ENCODE data around the gene BAIAP2.

The BAIAP2 gene

GRCh38 chr17:81037798-81038733 lies 3.1 kb downstream of the BAIAP2 start:
- peak in 1 of 2 experiments; percentile 37 for DNase-seq

- DNase-seq, result no peak
Measured at GRCh38 chr17:81039096-81039495, 4.1 kb downstream of the BAIAP2 start.

GRCh38 chr17:81039854-81040758 lies 5.2 kb downstream of the BAIAP2 start:
- DNase-seq, result no peak

GRCh38 chr17:81040791-81041337 lies 5.9 kb downstream of the BAIAP2 start:
- DNase-seq, result peak in 1 of 2 experiments; percentile 54

GRCh38 chr17:81042606-81043005 lies 7.7 kb downstream of the BAIAP2 start:
- no peak for DNase-seq

DNA sequence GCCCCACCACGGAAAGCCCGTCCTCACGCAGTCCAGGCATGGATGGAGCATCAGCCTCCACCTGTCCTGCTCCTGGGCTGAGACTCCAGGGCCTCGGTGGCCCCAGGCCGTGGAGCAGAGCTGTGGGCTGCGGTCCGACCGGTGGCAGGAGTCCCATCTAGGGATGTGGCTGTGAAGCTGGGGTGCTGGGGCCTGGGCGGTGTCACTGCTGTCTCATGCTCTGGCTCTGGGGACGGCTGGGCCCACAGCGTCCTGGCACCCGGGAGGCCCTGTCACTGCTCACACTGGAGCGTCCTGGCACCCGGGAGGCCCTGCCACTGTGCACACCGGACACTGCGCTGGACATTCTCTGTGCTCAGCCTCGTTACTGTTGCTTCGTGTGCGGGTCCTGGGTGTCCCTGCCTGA lies 8.4 kb downstream of the BAIAP2 start:
- DNase-seq, result no peak

DNA sequence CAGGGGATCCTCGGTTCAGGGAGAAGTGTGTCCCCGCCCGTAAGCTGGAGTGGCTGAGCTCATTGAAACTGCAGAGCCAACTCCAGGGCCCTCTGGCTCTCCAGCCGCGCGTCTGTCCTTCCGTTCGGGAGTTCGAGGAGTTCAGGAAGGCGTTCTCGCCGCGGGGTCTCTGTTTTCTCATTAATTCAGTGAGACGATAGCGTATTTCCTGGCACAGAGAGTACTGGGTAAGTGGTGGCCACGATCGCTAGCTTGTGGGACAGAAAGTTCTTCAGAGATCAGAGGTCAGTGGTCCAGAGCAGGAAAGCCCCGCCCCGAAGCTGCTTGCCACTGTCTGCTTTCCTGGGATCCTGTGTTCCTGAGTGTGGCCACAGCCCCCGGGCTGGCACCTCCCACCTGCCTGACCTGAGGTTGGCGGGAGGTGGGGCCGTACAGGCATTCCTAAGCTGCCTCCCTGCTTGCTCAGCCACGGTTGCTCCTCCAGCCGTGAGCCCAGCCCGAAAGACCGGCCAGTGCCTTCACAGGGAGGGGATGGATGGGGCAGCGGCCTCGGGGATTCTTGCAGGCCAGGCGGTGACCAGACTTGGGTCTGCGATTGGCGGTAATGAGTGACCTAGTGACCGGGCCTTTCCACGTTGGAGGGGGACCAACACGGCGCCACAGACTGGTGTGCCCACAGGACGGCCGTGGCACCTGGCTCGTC lies 8.9 kb downstream of the BAIAP2 start:
- no peak for DNase-seq

DNA sequence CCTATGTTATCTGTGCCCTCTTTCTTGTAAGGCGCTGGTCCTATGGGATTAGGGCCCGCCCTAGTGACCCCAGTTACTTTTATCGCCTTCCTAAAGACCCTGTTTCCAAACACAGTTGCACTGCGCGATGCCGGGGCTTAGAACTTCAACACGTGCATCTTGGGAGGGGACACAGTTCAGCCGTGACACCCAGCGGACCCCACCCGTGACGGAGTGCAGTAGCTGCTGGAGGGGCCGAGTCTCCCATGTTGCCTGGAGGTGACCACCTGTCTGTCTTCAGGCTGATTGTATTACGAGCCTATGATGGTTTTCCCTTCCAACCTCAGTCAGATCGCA lies 9.4 kb downstream of the BAIAP2 start:
- DNase-seq, result no peak

DNA sequence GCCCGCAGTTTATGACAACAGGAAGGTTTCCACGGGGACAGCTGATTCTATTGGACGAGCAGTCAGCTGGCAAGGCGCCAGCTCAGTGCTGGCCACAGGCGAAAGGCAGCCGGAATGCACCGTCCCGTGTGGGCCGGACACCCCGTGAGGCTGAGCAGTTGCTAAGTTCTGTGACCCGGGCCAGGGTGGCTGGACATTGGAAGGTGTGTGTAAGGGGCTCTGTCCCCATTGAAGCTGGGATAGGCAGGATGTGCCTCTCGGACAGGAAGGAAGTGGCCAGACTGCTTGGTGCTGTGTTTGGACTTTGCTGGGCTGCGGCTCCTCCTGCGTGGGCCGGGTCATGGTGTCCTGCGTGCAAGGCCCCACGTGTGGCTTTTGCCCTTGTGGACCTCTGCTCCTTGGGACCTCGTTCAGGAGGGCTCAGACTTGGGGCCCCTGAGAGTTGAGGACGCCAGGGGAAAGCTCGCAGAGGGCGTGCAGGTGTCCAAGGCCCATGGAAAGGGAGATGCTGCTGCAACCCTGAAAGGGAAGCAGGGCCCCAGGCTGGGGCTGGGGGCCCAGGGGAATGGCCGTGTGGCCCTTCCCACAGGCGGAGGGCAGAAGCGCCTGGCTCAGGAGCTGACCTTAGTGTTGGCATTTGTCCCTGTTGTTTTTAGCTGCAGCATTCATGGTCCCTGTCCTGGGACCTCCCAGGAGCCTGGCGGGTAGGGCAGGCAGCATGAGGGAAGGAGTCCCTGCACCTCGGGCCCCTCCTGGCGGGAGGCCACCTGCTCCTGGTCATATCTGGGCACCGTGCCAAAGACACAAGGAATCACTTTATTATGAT lies 10.0 kb downstream of the BAIAP2 start:
- DNase-seq, result peak; percentile 77 to 94

- DNase-seq, result no peak
Measured at GRCh38 chr17:81045590-81046095, 10.7 kb downstream of the BAIAP2 start.

DNA sequence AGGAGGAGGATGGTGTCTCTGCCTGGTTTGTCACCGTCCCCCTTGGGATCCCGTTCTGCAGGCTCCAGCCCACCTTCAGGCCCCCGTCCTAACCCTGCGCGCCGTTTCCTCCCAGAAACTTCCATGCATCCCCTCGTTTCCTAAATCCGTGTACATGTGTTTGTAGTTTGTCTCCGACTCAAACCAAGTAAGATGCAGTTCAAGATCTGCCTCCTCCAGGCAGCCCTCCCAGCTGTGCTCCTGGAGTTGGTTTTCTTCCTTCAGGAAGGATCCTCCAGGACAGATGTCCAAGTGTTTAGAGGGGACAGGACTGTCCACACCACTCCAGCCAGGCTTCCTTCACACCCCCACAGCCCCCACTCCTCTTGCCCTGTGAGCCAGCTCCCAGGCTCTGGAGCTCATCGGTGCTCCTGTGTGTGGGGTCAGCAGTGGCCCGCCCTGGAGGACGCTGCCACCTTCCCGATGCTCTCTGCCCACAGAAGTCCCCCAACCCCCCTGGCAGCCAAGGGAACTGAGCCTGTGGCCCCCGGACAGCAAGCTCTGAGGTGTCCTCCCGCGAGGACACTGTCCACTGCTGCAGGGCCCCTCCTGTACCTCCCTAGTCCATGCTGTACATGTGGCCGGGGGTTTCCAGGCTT lies 11.3 kb downstream of the BAIAP2 start:
- DNase-seq, result no peak

DNA sequence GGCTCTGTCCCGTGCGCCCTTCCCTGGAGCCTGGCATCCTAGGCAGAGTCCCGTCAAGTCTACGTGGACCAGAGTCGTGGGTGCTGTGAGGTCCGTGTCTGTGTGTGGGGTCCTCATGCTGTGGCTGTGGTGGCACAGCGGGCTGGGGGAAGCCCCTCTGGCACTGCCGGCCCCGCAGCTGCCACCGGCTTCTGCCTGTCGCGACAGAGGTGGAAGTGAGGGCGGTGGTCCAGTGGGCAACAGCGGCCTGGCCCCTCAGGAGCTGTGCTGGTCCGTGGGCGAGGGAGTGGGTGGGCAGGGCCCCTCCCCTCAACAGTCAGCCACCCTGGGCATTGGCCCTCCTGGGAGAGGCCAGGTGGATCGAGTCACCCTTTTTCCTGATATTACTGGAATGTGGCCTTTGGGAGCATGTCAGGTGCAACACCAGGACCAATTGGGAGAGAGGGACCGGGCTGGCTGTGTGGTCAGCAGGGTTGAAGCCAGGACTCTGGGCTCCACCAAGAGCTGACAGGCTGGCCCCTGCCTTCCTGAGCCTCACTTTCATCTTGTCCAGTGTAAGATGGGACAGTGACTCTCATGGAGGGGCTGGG lies 11.9 kb downstream of the BAIAP2 start:
- no peak for DNase-seq

- DNase-seq, result no peak
Measured at GRCh38 chr17:81048827-81049371, 13.9 kb downstream of the BAIAP2 start.

DNA sequence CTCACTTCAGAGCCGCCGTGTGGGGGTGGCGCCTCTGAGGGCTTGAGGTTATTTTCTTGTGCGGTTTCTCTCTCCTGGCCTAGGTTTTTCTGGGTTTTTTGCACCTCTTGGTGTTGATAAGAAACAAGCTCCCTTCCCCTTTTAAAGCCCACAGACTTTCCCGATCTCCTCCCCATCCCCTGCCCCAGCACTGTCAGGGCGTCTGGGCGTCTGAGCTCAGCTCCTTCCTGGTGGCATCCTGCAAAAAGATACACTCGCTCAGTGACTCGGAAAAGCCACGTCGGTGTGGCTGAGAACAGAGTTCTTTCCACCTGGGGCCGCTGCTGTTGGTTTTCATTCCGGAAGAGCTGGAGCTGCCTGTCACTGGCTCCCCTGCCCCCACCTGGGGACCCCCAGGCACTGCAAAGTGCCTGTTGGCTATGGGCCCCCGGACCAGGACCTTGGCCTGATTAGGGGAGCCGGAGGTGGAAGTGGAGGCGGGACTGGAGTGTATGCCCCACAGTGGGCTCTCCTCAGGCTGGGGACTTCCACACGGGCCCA lies 14.5 kb downstream of the BAIAP2 start:
- DNase-seq, result peak in 1 of 2 experiments; percentile 29

GRCh38 chr17:81049973-81050551 lies 15.1 kb downstream of the BAIAP2 start:
- no peak for DNase-seq

- DNase-seq, result no peak
Measured at GRCh38 chr17:81050645-81051625, 16.0 kb downstream of the BAIAP2 start.

GRCh38 chr17:81052199-81052997 lies 17.4 kb downstream of the BAIAP2 start:
- DNase-seq, result no peak

Measured in NCI-H524 (cell line).